GM10266 (cell line): ENCODE results near the gene SP3.

ENCODE experiments used
- DNase-seq: peaks from one replicate; pipeline ENCODE4 v3.0.0; 2012; ENCODE audit errors: extremely low spot score
- CTCF ChIP-seq: IDR thresholded peaks from 2 replicates; pipeline ENCODE4 v1.5.1; 2012; ENCODE audit warnings: mild to moderate bottlenecking, low read depth; ENCODE audit not compliant: control insufficient read depth, insufficient read depth; ENCODE audit errors: missing control alignments

SP3 gene

GRCh38 chr2:173962031-173962430 lies 3.1 kb downstream of the SP3 start:
- TF ChIP-seq CTCF = no peak
- DNase-seq = no peak

GRCh38 chr2:173961346-173961705 lies 3.8 kb downstream of the SP3 start:
- no peak for DNase-seq
- no peak for TF ChIP-seq CTCF

GRCh38 chr2:173959909-173960308 lies 5.3 kb downstream of the SP3 start:
- no peak for DNase-seq
- no peak for TF ChIP-seq CTCF

GRCh38 chr2:173959358-173959884 lies 5.8 kb downstream of the SP3 start:
- TF ChIP-seq CTCF = no peak
- DNase-seq = no peak

GRCh38 chr2:173958198-173958846 lies 6.9 kb downstream of the SP3 start:
- DNase-seq = no peak
- TF ChIP-seq CTCF = no peak

GRCh38 chr2:173957517-173957916 lies 7.7 kb downstream of the SP3 start:
- TF ChIP-seq CTCF = no peak
- no peak for DNase-seq

- no peak for TF ChIP-seq CTCF
- no peak for DNase-seq
Observed at GRCh38 chr2:173956454-173956853, 8.7 kb downstream of the SP3 start.
